Activated T-cell treated with anti-CD3 and anti-CD28 coated beads, Interleukin-2, amount 50 U/mL, for 1 hour (primary cell): ENCODE data around the gene UBL4B.

Source experiments
- DNase-seq: peaks from one replicate; pipeline ENCODE4 v3.0.0-alpha.2; 2020

Gene UBL4B

GRCh38 chr1:110118636-110119396 lies 6.6 kb downstream of the UBL4B start:
- DNase-seq: no peak

- DNase-seq: no peak
These were observed 7.6 kb downstream of the UBL4B start for GRCh38 chr1:110119843-110120242.

- no peak for DNase-seq
These were observed 8.8 kb downstream of the UBL4B start for GRCh38 chr1:110120960-110121561.

- DNase-seq: no peak
These were observed 11.0 kb downstream of the UBL4B start for GRCh38 chr1:110123224-110123623.

GRCh38 chr1:110125810-110126209 lies 13.6 kb downstream of the UBL4B start:
- no peak for DNase-seq

GRCh38 chr1:110130113-110130591 lies 17.9 kb downstream of the UBL4B start:
- DNase-seq: no peak

GRCh38 chr1:110130989-110131388 lies 18.7 kb downstream of the UBL4B start:
- DNase-seq: no peak

GRCh38 chr1:110132682-110133081 lies 20.4 kb downstream of the UBL4B start:
- no peak for DNase-seq

- DNase-seq: no peak
These were observed 21.2 kb downstream of the UBL4B start for GRCh38 chr1:110133436-110133835.

- no peak for DNase-seq
These were observed 21.9 kb downstream of the UBL4B start for GRCh38 chr1:110134050-110134595.

GRCh38 chr1:110135246-110135645 lies 23.0 kb downstream of the UBL4B start:
- DNase-seq: no peak

- no peak for DNase-seq
These were observed 23.4 kb downstream of the UBL4B start for GRCh38 chr1:110135666-110136065.

GRCh38 chr1:110136911-110137310 lies 24.7 kb downstream of the UBL4B start:
- DNase-seq: no peak

- DNase-seq: no peak
These were observed 26.7 kb downstream of the UBL4B start for GRCh38 chr1:110138956-110139355.

GRCh38 chr1:110144366-110144765 lies 32.1 kb downstream of the UBL4B start:
- DNase-seq: no peak

- no peak for DNase-seq
These were observed 36.7 kb downstream of the UBL4B start for GRCh38 chr1:110148961-110149360.

- DNase-seq: no peak
These were observed 38.3 kb downstream of the UBL4B start, which contains the start of gene SLC6A17 for GRCh38 chr1:110150330-110151174. TSS of gene SLC6A17 (plus strand) at chr1:110150494. CDS start at chr1:110166930, 16,436 bp downstream.

- no peak for DNase-seq
These were observed 39.0 kb downstream of the UBL4B start for GRCh38 chr1:110151175-110151669.

GRCh38 chr1:110152133-110152785 lies 40.0 kb downstream of the UBL4B start:
- DNase-seq: no peak

GRCh38 chr1:110153407-110153950 lies 41.2 kb downstream of the UBL4B start:
- no peak for DNase-seq

- peak; percentile 40 for DNase-seq
These were observed 43.8 kb downstream of the UBL4B start for GRCh38 chr1:110155878-110156522.

GRCh38 chr1:110158261-110158660 lies 46.0 kb downstream of the UBL4B start:
- DNase-seq: no peak
